OCI-LY3 (cell line): Measurements from ENCODE around the gene KRTAP4-16.

Source experiments
- H2AFZ ChIP-seq: fragments of 200-600, 300-600 bp; shearing (Covaris generic); 2 replicates; pipeline ENCODE4 v1.6.0; 2014; ENCODE audit warnings: antibody characterized with exemption, low read depth, low read length
- H3K27ac ChIP-seq: fragments of 200-600, 300-600 bp; sonication (generic); 2 replicates; pipeline ENCODE4 v1.5.1; 2014; ENCODE audit warnings: mild to moderate bottlenecking, low read length, moderate library complexity, mixed read lengths
- H3K27me3 ChIP-seq: fragments of 200-600, 300-600 bp; sonication (generic); 2 replicates; pipeline ENCODE4 v1.6.1; 2014; ENCODE audit warnings: low read depth, low read length, mixed read lengths
- H3K36me3 ChIP-seq: fragments of 200-600, 300-600 bp; sonication (generic); replicated peaks from 2 replicates; pipeline ENCODE3; 2014; ENCODE audit warnings: low read depth, low read length, mixed read lengths
- H3K4me1 ChIP-seq: fragments of 300-600, 200-600 bp; sonication (generic); 2 replicates; pipeline ENCODE4 v1.6.1; 2014; ENCODE audit warnings: low read length, mixed read lengths
- H3K4me2 ChIP-seq: fragments of 200-600, 300-600 bp; sonication (generic); 2 replicates; pipeline ENCODE4 v1.6.1; 2014; ENCODE audit warnings: low read length, mixed read lengths
- H3K4me3 ChIP-seq: fragments of 300-600, 200-600 bp; sonication (generic); 2 replicates; pipeline ENCODE4 v1.5.1; 2014; ENCODE audit warnings: antibody characterized with exemption, mild to moderate bottlenecking, low read length, moderate library complexity
- H3K79me2 ChIP-seq: fragments of 300-600, 200-600 bp; shearing (Covaris generic); 2 replicates; pipeline ENCODE4 v1.6.1; 2014; ENCODE audit warnings: mild to moderate bottlenecking, low read length, mixed read lengths
- H3K9ac ChIP-seq: fragments of 300-600, 200-600 bp; shearing (Covaris generic); 2 replicates; pipeline ENCODE4 v1.6.0; 2014; ENCODE audit warnings: mild to moderate bottlenecking, low read length, moderate library complexity
- H3K9me3 ChIP-seq: fragments of 200-600, 300-600 bp; shearing (Covaris generic); 2 replicates; pipeline ENCODE4 v1.6.1; 2014; ENCODE audit warnings: low read length, mixed read lengths; ENCODE audit not compliant: insufficient read depth
- H4K20me1 ChIP-seq: fragments of 200-600, 300-600 bp; sonication (generic); 2 replicates; pipeline ENCODE4 v1.6.1; 2016; ENCODE audit warnings: low read length, mixed read lengths; ENCODE audit not compliant: insufficient read depth
- CTCF ChIP-seq: fragments of 200-600, 300-600 bp; sonication (generic); IDR thresholded peaks from 2 replicates; pipeline ENCODE4 v1.5.1; 2014; ENCODE audit warnings: antibody characterized with exemption, low read length, low read depth
- EZH2phosphoT487 ChIP-seq: fragments of 200-600 bp; shearing (Covaris generic); IDR thresholded peaks from 2 replicates; pipeline ENCODE4 v1.6.1; 2018; ENCODE audit warnings: antibody characterized with exemption, mixed run types, low read depth

KRTAP4-16 gene

GRCh38 chr17:41052566-41052965 lies 49.4 kb downstream of the KRTAP4-16 start:
- no peak overlapping the region for H3K9ac ChIP-seq
- H4K20me1 ChIP-seq: no peaks in the 10 kb centered on the region
- H3K4me2 ChIP-seq: no peak overlapping the region
- no peaks in the 10 kb centered on the region for H3K36me3 ChIP-seq
- no peak overlapping the region for H3K27ac ChIP-seq
- H3K4me1 ChIP-seq: no peaks in the 10 kb centered on the region
- TF ChIP-seq EZH2phosphoT487: no peak
- no peak for TF ChIP-seq CTCF
- H3K79me2 ChIP-seq: no peaks in the 10 kb centered on the region
- no peak overlapping the region for H3K4me3 ChIP-seq
- H3K9me3 ChIP-seq: no peaks in the 10 kb centered on the region
- H2AFZ ChIP-seq: no peak overlapping the region
- H3K27me3 ChIP-seq: peaks cover 6% of the 10 kb centered on the region; the same call in 1 of the 2 replicates
